ENCODE results near the gene UNC5C. TPM values are rescaled to one million over a fixed set of nuclear protein-coding genes. Genes with fewer than 3 reads are reported as not detected.

Gene UNC5C
- total RNA-seq, 1 donor from 2014 or later: 0.39 TPM

DNA sequence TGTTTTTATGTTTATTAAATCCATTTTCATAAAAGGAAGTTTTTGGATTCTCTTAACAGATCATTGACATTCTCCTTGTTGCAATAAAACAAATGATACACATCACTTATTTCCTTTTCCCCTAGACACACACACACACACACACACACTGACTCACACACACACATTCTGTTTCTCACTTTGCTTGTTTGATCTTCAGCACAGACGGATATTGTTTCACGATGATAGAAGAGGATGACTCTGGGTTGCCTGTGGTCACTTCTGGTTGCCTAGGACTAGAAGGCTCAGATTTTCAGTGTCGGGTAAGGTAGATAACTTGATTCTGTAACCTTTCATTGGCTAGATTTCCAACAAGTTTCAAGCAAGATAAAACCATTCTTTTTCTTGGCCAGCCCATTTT is 434.3 kb downstream of the UNC5C start:
- H3K27ac ChIP-seq: no peak overlapping the region
- H3K36me3 Mint-ChIP-seq: peaks cover 15% of the 10 kb centered on the region
- TF ChIP-seq EZH2phosphoT487 (IDR thresholded peaks at IDR 0.05): no peak
- TF ChIP-seq, protein P1, sequence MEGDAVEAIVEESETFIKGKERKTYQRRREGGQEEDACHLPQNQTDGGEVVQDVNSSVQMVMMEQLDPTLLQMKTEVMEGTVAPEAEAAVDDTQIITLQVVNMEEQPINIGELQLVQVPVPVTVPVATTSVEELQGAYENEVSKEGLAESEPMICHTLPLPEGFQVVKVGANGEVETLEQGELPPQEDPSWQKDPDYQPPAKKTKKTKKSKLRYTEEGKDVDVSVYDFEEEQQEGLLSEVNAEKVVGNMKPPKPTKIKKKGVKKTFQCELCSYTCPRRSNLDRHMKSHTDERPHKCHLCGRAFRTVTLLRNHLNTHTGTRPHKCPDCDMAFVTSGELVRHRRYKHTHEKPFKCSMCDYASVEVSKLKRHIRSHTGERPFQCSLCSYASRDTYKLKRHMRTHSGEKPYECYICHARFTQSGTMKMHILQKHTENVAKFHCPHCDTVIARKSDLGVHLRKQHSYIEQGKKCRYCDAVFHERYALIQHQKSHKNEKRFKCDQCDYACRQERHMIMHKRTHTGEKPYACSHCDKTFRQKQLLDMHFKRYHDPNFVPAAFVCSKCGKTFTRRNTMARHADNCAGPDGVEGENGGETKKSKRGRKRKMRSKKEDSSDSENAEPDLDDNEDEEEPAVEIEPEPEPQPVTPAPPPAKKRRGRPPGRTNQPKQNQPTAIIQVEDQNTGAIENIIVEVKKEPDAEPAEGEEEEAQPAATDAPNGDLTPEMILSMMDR (IDR thresholded peaks at IDR 0.05): no peak
- no peak for TF ChIP-seq EZH2 (IDR thresholded peaks at IDR 0.05)

More for the DNA sequence above, 434.3 kb downstream of the UNC5C start:
- DNase-seq (ENCODE audit: low spot score): no peak
- H3K4me1 ChIP-seq: no peaks in the 10 kb centered on the region
- H3K36me3 ChIP-seq: no peaks in the 10 kb centered on the region
- H3K4me1 Mint-ChIP-seq: no peaks in the 10 kb centered on the region
- H3K27me3 Mint-ChIP-seq (ENCODE audit: insufficient read depth, low read depth): peaks cover 2% of the 10 kb centered on the region
- H3K4me3 Mint-ChIP-seq: no peak overlapping the region
- H3F3A ChIP-seq (ENCODE audit: low read depth): no peaks in the 10 kb centered on the region
- no peak overlapping the region for H3K27ac Mint-ChIP-seq
- no peaks in the 10 kb centered on the region for H3K9me3 Mint-ChIP-seq
- H3K4me3 ChIP-seq: no peak overlapping the region
- H3K27me3 ChIP-seq: no peaks in the 10 kb centered on the region
- H3K9me3 ChIP-seq (ENCODE audit: low read depth): no peaks in the 10 kb centered on the region
- H2AFZ ChIP-seq (replicated peaks): no peak overlapping the region
- no peak overlapping the region for H3K4me2 ChIP-seq
- H4K20me1 ChIP-seq (ENCODE audit: low read depth): no peaks in the 10 kb centered on the region
- no peak overlapping the region for H3K9ac ChIP-seq
- H3K79me2 ChIP-seq (ENCODE audit: low read depth): no peaks in the 10 kb centered on the region

All from neural progenitor cell (in vitro differentiated cells).